Natural killer cell (primary cell): ENCODE results near the gene SLC36A2. TPM values are rescaled to one million over a fixed set of nuclear protein-coding genes. Genes with fewer than 3 reads are reported as not detected.
A peak's percentile ranks its signal among the peaks of the same experiment; 100 is the strongest.

Experiments
- ATAC-seq, 3 donors: fragments of 150-1000 bp in 2 of 3; fragments of 200-7000 bp in 1 of 3; cut with Tn5 transposase; 1 replicate in 1 of 3; 2 replicates in 2 of 3; pipeline ENCODE4 v1.10.0; 2021; ENCODE audit warnings: mild to moderate bottlenecking in 2 of 3, moderate library complexity in 2 of 3
- DNase-seq, 2 donors: peaks; one replicate each; pipeline versions ENCODE4 v3.0.0 to v3.0.0-alpha.2; 2013 to 2021; ENCODE audit warnings: mixed read lengths in 1 of 2
- H3K27ac ChIP-seq: one replicate; pipeline ENCODE4 v1.5.1; 2013; ENCODE audit warnings: mild to moderate bottlenecking, low read length
- H3K27me3 ChIP-seq: one replicate; pipeline ENCODE4 v1.6.1; 2013; ENCODE audit warnings: low read length; ENCODE audit not compliant: control insufficient read depth, insufficient read depth
- H3K36me3 ChIP-seq: one replicate; pipeline ENCODE4 v1.6.1; 2013; ENCODE audit warnings: low read length; ENCODE audit not compliant: control insufficient read depth, insufficient read depth
- H3K4me1 ChIP-seq: one replicate; pipeline ENCODE4 v1.6.1; 2013; ENCODE audit warnings: low read length; ENCODE audit not compliant: control insufficient read depth, insufficient read depth
- H3K4me3 ChIP-seq: one replicate; pipeline ENCODE4 v1.5.1; 2013; ENCODE audit warnings: low read length
- H3K9me3 ChIP-seq: one replicate; pipeline ENCODE4 v1.6.1; 2013; ENCODE audit warnings: low read length; ENCODE audit not compliant: control insufficient read depth, insufficient read depth
- H3K27ac Mint-ChIP-seq, 2 donors: one replicate each; pipeline ENCODE4 v1.8.0; 2022; ENCODE audit warnings: mild to moderate bottlenecking in 2 of 2, mixed read lengths in 2 of 2, moderate library complexity in 1 of 2
- H3K27me3 Mint-ChIP-seq, 2 donors: one replicate each; pipeline ENCODE4 v1.8.0; 2022; ENCODE audit warnings: low read depth in 2 of 2, mixed read lengths in 2 of 2
- H3K36me3 Mint-ChIP-seq: one replicate; pipeline ENCODE4 v1.8.0; 2022; ENCODE audit warnings: mixed read lengths
- H3K4me1 Mint-ChIP-seq, 2 donors: one replicate each; pipeline ENCODE4 v1.8.0; 2022; ENCODE audit warnings: mixed read lengths in 2 of 2
- H3K4me3 Mint-ChIP-seq: one replicate; pipeline ENCODE4 v1.8.0; 2022; ENCODE audit warnings: mild to moderate bottlenecking, moderate library complexity, mixed read lengths
- H3K9me3 Mint-ChIP-seq, 2 donors: one replicate each; pipeline ENCODE4 v1.8.0; 2022; ENCODE audit warnings: mixed read lengths in 2 of 2
- WGBS: methylation state at CpG from one replicate; pipeline ENCODE4 v1.1.7; 2013; ENCODE audit warnings: missing lambda C conversion rate; ENCODE audit not compliant: insufficient coverage; 5-methylcytosine and 5-hydroxymethylcytosine counted together
- intact Hi-C: fragments of 100-400 bp; cut with micrococcal nuclease; formaldehyde crosslinking; loops from one replicate; pipeline ENCODE4 v1.14.2; 2022
- total RNA-seq, 4 donors: library from RNA; stranded (reverse); fragments of 120-200 nt in 1 of 4; gene quantifications; one replicate each; pipeline versions ENCODE4 v1.2.3 to v1.2.4, GENCODE V29; 2013 to 2022
- TF ChIP-seq, protein P1 (sequence below): fragments of 200-600 bp; IDR thresholded peaks from one replicate; pipeline ENCODE4 v1.8.0; 2022; ENCODE audit warnings: antibody characterized with exemption

Gene SLC36A2
- total RNA-seq, 3 donors from 2014 or later (not counting 1 experiment from before 2014, with no cell fraction given): not detected

DNA sequence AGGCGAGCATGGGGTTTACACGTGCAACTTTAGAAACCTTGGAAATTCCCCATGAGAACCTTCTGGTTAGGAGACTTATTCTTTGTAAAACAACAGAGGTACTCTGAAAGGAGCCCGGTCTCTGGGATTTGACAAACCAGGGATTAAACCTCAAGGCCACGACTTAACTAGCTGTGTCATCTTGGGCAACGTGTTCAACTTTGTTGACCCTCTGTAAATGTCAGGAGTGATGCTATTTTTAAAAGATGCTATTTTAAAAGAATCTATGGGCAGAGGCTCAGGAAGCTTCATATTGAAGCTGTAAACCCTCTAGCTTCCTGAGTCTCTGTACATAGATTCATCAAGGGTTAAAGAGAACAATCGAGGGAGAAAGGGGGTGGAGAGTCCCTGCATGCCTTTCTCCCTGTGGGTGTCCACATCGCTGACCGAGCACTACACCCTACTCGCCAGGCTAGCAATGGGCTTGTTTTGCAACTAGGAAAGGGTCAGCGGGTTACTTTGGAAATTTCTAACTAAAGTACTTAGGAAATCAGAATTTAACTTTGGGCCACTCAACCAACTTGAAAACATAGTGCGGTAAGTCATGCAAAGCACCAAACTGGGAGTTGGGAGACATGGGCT, 2.1 kb downstream of the SLC36A2 start:
- ATAC-seq (no peak), DNase-seq (no peak)
- intact Hi-C loops: no loop called here
- H3K27me3 ChIP-seq: peaks cover 5% of the 10 kb centered on the region
- H3K4me3 Mint-ChIP-seq: no peak overlapping the region
- H3K4me3 ChIP-seq: no peak overlapping the region
- WGBS: 41% methylated on average over 11 of the region's 11 CpGs
- TF ChIP-seq, protein P1, sequence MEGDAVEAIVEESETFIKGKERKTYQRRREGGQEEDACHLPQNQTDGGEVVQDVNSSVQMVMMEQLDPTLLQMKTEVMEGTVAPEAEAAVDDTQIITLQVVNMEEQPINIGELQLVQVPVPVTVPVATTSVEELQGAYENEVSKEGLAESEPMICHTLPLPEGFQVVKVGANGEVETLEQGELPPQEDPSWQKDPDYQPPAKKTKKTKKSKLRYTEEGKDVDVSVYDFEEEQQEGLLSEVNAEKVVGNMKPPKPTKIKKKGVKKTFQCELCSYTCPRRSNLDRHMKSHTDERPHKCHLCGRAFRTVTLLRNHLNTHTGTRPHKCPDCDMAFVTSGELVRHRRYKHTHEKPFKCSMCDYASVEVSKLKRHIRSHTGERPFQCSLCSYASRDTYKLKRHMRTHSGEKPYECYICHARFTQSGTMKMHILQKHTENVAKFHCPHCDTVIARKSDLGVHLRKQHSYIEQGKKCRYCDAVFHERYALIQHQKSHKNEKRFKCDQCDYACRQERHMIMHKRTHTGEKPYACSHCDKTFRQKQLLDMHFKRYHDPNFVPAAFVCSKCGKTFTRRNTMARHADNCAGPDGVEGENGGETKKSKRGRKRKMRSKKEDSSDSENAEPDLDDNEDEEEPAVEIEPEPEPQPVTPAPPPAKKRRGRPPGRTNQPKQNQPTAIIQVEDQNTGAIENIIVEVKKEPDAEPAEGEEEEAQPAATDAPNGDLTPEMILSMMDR: no peak
- H3K27ac Mint-ChIP-seq: no peak overlapping the region
- no peaks in the 10 kb centered on the region for H3K36me3 ChIP-seq
- no peak overlapping the region for H3K27ac ChIP-seq
- peaks cover 0 to 9% of the 10 kb centered on the region in 2 donors for H3K4me1 Mint-ChIP-seq
- H3K9me3 ChIP-seq: no peaks in the 10 kb centered on the region
- no peaks in the 10 kb centered on the region for H3K36me3 Mint-ChIP-seq
- H3K4me1 ChIP-seq: no peaks in the 10 kb centered on the region
- H3K27me3 Mint-ChIP-seq: peaks cover 32 to 44% of the 10 kb centered on the region in 2 donors
- H3K9me3 Mint-ChIP-seq: no peaks in the 10 kb centered on the region

DNA sequence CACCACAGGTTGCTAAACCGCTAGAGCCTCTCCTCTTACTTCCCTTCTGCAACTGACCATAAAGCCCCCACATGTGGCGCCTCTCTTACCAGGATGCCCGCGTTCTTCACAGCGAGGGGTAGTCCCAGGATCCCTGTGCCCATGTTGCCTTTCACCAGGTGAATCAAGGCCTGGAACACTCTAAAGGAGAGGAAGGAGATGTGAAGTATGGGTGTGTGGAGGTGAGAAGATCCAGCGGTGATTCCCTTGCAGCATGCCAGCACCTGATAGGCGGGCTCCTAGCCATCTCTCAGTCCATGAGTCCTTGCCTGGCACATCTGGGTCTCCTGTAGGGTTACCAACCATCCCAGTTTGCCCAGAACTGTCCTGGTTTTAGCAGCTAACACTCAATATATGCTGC, 3.3 kb downstream of the SLC36A2 start:
- Mint-ChIP-seq H3K27me3 (peaks cover 36 to 39% of the 10 kb centered on the region in 2 donors), H3K4me3 (no peak overlapping the region), H3K36me3 (no peaks in the 10 kb centered on the region), H3K27ac (no peak overlapping the region), H3K9me3 (no peaks in the 10 kb centered on the region), H3K4me1 (peaks cover 0 to 9% of the 10 kb centered on the region in 2 donors)
- DNase-seq (no peak), ATAC-seq (no peak)
- Histone ChIP-seq H3K27me3 (peaks cover 5% of the 10 kb centered on the region), H3K9me3 (no peaks in the 10 kb centered on the region), H3K4me1 (peaks cover 5% of the 10 kb centered on the region), H3K27ac (no peak overlapping the region), H3K36me3 (no peaks in the 10 kb centered on the region), H3K4me3 (no peak overlapping the region)
- intact Hi-C loops: no loop called here
- TF ChIP-seq, protein P1: no peak
- 84% methylated on average over 7 of the region's 7 CpGs for WGBS

GRCh38 chr5:151340004-151340403, 7.4 kb downstream of the SLC36A2 start:
- no peaks in the 10 kb centered on the region for H3K36me3 Mint-ChIP-seq
- no peak overlapping the region for H3K27ac ChIP-seq
- H3K4me3 ChIP-seq: no peak overlapping the region
- WGBS: 76% methylated on average over 3 of the region's 3 CpGs
- ATAC-seq (no peak), DNase-seq (no peak)
- no peaks in the 10 kb centered on the region for H3K9me3 Mint-ChIP-seq
- intact Hi-C loops: no loop called here
- peaks cover 11% of the 10 kb centered on the region for H3K4me1 ChIP-seq
- TF ChIP-seq, protein P1: no peak
- no peak overlapping the region for H3K4me3 Mint-ChIP-seq
- peaks cover 6 to 18% of the 10 kb centered on the region in 2 donors for H3K4me1 Mint-ChIP-seq
- peaks cover 22 to 34% of the 10 kb centered on the region in 2 donors for H3K27me3 Mint-ChIP-seq
- H3K9me3 ChIP-seq: no peaks in the 10 kb centered on the region
- H3K27me3 ChIP-seq: peaks cover 5% of the 10 kb centered on the region
- no peak overlapping the region for H3K27ac Mint-ChIP-seq
- H3K36me3 ChIP-seq: no peaks in the 10 kb centered on the region

GRCh38 chr5:151338734-151339133, 8.6 kb downstream of the SLC36A2 start:
- TF ChIP-seq, protein P1: no peak
- peak overlapping the region; percentile 26 for H3K27ac ChIP-seq
- intact Hi-C loops: no loop called here
- Mint-ChIP-seq H3K27me3 (peaks cover 18 to 27% of the 10 kb centered on the region in 2 donors), H3K4me3 (peak overlapping the region; percentile 66), H3K4me1 (peaks cover 6 to 18% of the 10 kb centered on the region in 2 donors), H3K9me3 (no peaks in the 10 kb centered on the region), H3K27ac (peak overlapping the region; percentile 30 to 85), H3K36me3 (no peaks in the 10 kb centered on the region)
- WGBS: 75% methylated on average over 3 of the region's 4 CpGs
- peaks cover 5% of the 10 kb centered on the region for H3K27me3 ChIP-seq
- no peaks in the 10 kb centered on the region for H3K9me3 ChIP-seq
- DNase-seq: peak in 1 of 2 donors; percentile 12
- H3K4me1 ChIP-seq: peaks cover 11% of the 10 kb centered on the region
- H3K4me3 ChIP-seq: no peak overlapping the region
- no peaks in the 10 kb centered on the region for H3K36me3 ChIP-seq
- ATAC-seq: peak in 2 of 3 donors; percentile 76 to 94
